ENCODE measurements around the gene MTFR1L. TPM values are rescaled to one million over a fixed set of nuclear protein-coding genes. Genes with fewer than 3 reads are reported as not detected.
A peak's percentile ranks its signal among the peaks of the same experiment; 100 is the strongest.

The MTFR1L gene
- total RNA-seq, 3 donors from 2014 or later: 71.6 to 79.2 (median 75.4) TPM

- H3K27ac ChIP-seq: no peak overlapping the region
- no peaks in the 10 kb centered on the region for H3K36me3 ChIP-seq
- H3K4me3 ChIP-seq: no peak overlapping the region
- H3K27me3 ChIP-seq: no peaks in the 10 kb centered on the region
- no peaks in the 10 kb centered on the region for H3K9me3 ChIP-seq
- intact Hi-C loops (cut with DNase I; ENCODE audit: low total_unique reads): no loop called here
- TF ChIP-seq CTCF (IDR thresholded peaks at IDR 0.05) (no peak), POLR2AphosphoS5 (IDR thresholded peaks at IDR 0.05) (no peak), POLR2A (IDR thresholded peaks at IDR 0.05) (no peak)
- H3K4me1 ChIP-seq: peaks cover 0 to 4% of the 10 kb centered on the region in 2 donors
- no peak for DNase-seq (ENCODE audit: low spot score in 2 of 2)
Observed at GRCh38 chr1:25793585-25794170, 26.1 kb upstream of the MTFR1L start.

GRCh38 chr1:25794325-25794724 is 25.4 kb upstream of the MTFR1L start:
- H3K4me1 ChIP-seq: peaks cover 3 to 5% of the 10 kb centered on the region in 2 donors
- H3K36me3 ChIP-seq: no peaks in the 10 kb centered on the region
- no peak overlapping the region for H3K27ac ChIP-seq
- no peaks in the 10 kb centered on the region for H3K27me3 ChIP-seq
- intact Hi-C loops (cut with DNase I; ENCODE audit: low total_unique reads): no loop called here
- no peak overlapping the region for H3K4me3 ChIP-seq
- no peak for DNase-seq (ENCODE audit: low spot score in 2 of 2)
- no peaks in the 10 kb centered on the region for H3K9me3 ChIP-seq
- no peak for TF ChIP-seq CTCF (IDR thresholded peaks at IDR 0.05)
- no peak for TF ChIP-seq POLR2AphosphoS5 (IDR thresholded peaks at IDR 0.05)
- no peak for TF ChIP-seq POLR2A (IDR thresholded peaks at IDR 0.05)

GRCh38 chr1:25795211-25795610 is 24.5 kb upstream of the MTFR1L start:
- DNase-seq (ENCODE audit: low spot score in 2 of 2): no peak
- no peaks in the 10 kb centered on the region for H3K27me3 ChIP-seq
- H3K9me3 ChIP-seq: no peaks in the 10 kb centered on the region
- intact Hi-C loops (cut with DNase I; ENCODE audit: low total_unique reads): no loop called here
- H3K4me1 ChIP-seq: peaks cover 3 to 9% of the 10 kb centered on the region in 2 donors
- TF ChIP-seq POLR2AphosphoS5 (IDR thresholded peaks at IDR 0.05) (no peak), POLR2A (IDR thresholded peaks at IDR 0.05) (no peak), CTCF (IDR thresholded peaks at IDR 0.05) (no peak)
- H3K27ac ChIP-seq: no peak overlapping the region
- H3K36me3 ChIP-seq: no peaks in the 10 kb centered on the region
- no peak overlapping the region for H3K4me3 ChIP-seq

GRCh38 chr1:25795946-25796810 is 23.6 kb upstream of the MTFR1L start:
- Histone ChIP-seq H3K9me3 (no peaks in the 10 kb centered on the region), H3K36me3 (no peaks in the 10 kb centered on the region), H3K4me1 (peaks cover 3 to 9% of the 10 kb centered on the region in 2 donors), H3K27ac (peak overlapping the region; percentile 65 to 83), H3K27me3 (no peaks in the 10 kb centered on the region), H3K4me3 (no peak overlapping the region)
- TF ChIP-seq POLR2AphosphoS5 (IDR thresholded peaks at IDR 0.05) (no peak), CTCF (IDR thresholded peaks at IDR 0.05) (no peak), POLR2A (IDR thresholded peaks at IDR 0.05) (no peak)
- peak in 1 of 2 donors; percentile 79 for DNase-seq (ENCODE audit: low spot score in 2 of 2)
- intact Hi-C loops (cut with DNase I; ENCODE audit: low total_unique reads): no loop called here

Measured in breast epithelium (tissue), 4 donors.